Colonic mucosa (tissue), 4 donors: ENCODE data around the gene PADI1. TPM values are rescaled to one million over a fixed set of nuclear protein-coding genes. Genes with fewer than 3 reads are reported as not detected.

Experiments used
- DNase-seq: peaks from one replicate; pipeline ENCODE4 v3.0.0-alpha.2; 2020
- H3K27ac ChIP-seq: fragments of 200-600 bp; one replicate; pipeline ENCODE4 v1.8.0; 2021
- H3K27me3 ChIP-seq: fragments of 200-600 bp; one replicate; pipeline ENCODE4 v1.8.0; 2021
- H3K36me3 ChIP-seq: fragments of 200-600 bp; one replicate; pipeline ENCODE4 v1.8.0; 2021
- H3K4me1 ChIP-seq: fragments of 200-600 bp; one replicate; pipeline ENCODE4 v1.8.0; 2021; ENCODE audit warnings: mild to moderate bottlenecking
- H3K4me3 ChIP-seq: fragments of 200-600 bp; one replicate; pipeline ENCODE4 v1.8.0; 2021
- H3K9ac ChIP-seq, 2 donors: one replicate each; pipeline ENCODE4 v1.7.0; 2013; ENCODE audit warnings: control low read depth in 2 of 2, low read depth in 2 of 2, low read length in 2 of 2
- H3K9me3 ChIP-seq: fragments of 200-600 bp; one replicate; pipeline ENCODE4 v1.8.0; 2021
- CTCF ChIP-seq: fragments of 200-600 bp; IDR thresholded peaks from one replicate; pipeline ENCODE4 v1.8.0; 2022; ENCODE audit warnings: antibody characterized with exemption, mild to moderate bottlenecking
- intact Hi-C: fragments of 100-400 bp; cut with DNase I; formaldehyde crosslinking; loops from one replicate; pipeline ENCODE4 v1.14.1; 2022
- total RNA-seq, 2 donors: library from RNA; stranded (reverse); fragmentation: NEBNext Ultra II Directional in 1 of 2; extraction: Animal tissue kit (Norgen Biotek cat#: 25700) in 1 of 2; gene quantifications; one replicate each; pipeline ENCODE4 v1.2.1, GENCODE V29; 2021
- donor health status: healthy.
- donor health status: DM: no; HTN: no; CAD: no.
- donor health status: DM: no; HTN: no; CAD: no.

Gene PADI1
- total RNA-seq, 2 donors from 2014 or later, result 0.47 to 0.50 TPM

DNA sequence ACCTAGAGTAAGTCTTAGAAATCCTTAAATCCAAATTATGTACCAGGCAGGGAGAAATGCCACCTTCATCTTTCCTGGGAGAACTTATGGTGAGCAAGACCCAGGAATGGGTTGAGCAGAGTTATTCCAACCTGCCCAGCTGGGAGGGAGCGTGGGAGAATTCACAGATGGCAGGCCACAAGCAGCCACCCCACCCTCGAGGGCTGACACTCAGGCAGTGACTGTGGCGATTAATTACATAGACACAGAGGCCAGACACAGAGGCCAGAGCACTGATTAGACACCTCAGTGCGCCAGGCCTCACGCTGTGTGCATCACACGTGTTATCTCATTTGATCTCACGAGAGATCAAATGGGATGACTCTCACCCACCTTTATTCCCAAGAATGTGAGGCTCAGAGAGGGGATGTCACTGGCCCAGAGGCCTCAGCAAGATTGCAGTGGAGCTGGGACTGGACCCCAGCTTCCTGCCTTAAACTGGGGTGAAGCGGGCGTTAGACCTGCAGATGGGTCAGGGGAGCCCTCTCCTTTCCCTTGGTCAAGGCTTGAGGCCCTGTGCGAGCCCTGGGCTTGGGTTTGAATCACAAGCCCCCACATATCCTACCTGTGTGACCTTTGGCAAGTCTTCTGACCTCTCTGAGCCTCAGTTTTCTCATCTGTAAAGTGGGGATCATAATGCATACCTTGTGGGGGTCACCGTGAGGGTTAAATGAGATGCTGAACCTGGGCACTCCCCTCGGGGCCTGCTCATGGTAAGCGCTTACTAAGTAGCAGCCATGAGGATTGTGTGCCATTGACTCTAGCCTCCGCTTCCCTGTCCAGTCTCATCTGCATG is 74.3 kb downstream of the PADI1 start:
- DNase-seq, result no peak
- no peaks in the 10 kb centered on the region for H3K27me3 ChIP-seq

DNA sequence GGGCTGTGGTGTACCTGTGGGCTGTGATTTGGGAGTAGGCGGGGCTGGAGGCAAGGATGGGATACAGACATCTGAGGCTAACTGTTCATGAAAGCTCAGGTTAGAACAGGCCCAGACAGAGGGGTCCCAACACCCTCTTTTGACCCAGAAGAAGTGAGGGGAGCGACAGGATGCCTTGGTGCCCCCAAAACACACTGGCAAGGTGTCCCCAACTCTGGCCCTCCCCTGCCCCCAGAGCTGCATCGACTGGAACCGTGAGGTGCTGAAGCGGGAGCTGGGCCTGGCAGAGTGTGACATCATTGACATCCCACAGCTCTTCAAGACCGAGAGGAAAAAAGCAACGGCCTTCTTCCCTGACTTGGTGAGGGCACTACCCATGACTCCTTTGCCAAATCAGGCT is 75.5 kb downstream of the PADI1 start:
- H3K36me3 ChIP-seq, result no peaks in the 10 kb centered on the region
- H3K4me1 ChIP-seq, result no peaks in the 10 kb centered on the region
- H3K27ac ChIP-seq, result no peak overlapping the region
- TF ChIP-seq CTCF, result no peak
- H3K9me3 ChIP-seq, result no peaks in the 10 kb centered on the region
- no peak for DNase-seq
- no peak overlapping the region for H3K4me3 ChIP-seq
- H3K27me3 ChIP-seq, result no peaks in the 10 kb centered on the region
- H3K9ac ChIP-seq, result no peak overlapping the region
- intact Hi-C loops, result no loop called here

More for the DNA sequence above, 74.3 kb downstream of the PADI1 start:
- Histone ChIP-seq H3K4me3 (no peak overlapping the region), H3K27ac (no peak overlapping the region), H3K4me1 (no peaks in the 10 kb centered on the region), H3K36me3 (no peaks in the 10 kb centered on the region), H3K9me3 (no peaks in the 10 kb centered on the region), H3K9ac (no peak overlapping the region)
- TF ChIP-seq CTCF, result no peak
- intact Hi-C loops, result no loop called here

DNA sequence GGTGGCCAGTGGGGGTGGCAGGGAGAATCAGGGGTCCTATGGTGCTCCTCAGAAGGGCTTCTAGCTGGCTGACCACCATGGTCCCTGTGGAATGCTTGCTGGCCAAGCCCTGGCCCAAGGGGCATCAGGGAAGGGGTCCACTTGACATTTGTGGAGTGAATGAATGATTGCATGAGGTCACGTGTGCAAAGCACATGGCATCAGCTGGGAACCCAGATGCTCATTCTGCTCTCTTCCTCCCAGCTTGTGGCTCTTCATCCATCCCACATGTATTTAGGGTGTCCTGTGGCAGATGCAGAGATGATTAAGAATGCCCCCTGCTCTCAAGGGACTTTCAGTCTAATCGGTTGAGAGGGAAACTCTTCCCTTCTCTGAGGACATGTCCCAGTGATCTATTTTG is 76.0 kb downstream of the PADI1 start:
- Histone ChIP-seq H3K36me3 (no peaks in the 10 kb centered on the region), H3K9me3 (no peaks in the 10 kb centered on the region), H3K27me3 (no peaks in the 10 kb centered on the region), H3K27ac (no peak overlapping the region), H3K9ac (no peak overlapping the region), H3K4me1 (no peaks in the 10 kb centered on the region), H3K4me3 (no peak overlapping the region)
- no peak for TF ChIP-seq CTCF
- intact Hi-C loops, result no loop called here
- no peak for DNase-seq

DNA sequence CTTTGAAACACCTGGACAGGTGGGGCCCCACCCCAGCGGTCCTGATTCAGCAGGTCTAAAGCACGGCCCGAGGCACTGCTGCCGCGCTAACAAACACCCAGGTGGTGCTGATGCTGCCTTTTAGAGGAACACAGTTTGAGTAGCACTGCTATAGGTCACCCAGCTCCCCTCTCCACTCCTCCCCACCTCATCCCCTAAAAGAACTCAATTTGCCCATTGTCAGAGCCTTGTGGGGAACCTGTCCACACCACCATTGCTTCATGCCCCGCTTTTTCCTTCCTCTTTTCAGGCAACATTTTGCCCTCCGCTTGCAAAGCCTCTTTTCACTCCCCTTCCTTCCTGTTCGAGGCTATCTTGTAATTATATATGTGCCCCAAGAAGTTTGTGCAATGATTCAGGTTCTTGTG is 76.8 kb downstream of the PADI1 start:
- H3K4me1 ChIP-seq, result no peaks in the 10 kb centered on the region
- no peak overlapping the region for H3K4me3 ChIP-seq
- no peaks in the 10 kb centered on the region for H3K9me3 ChIP-seq
- intact Hi-C loops, result no loop called here
- no peak for TF ChIP-seq CTCF
- no peak overlapping the region for H3K9ac ChIP-seq
- H3K27ac ChIP-seq, result no peak overlapping the region
- H3K27me3 ChIP-seq, result no peaks in the 10 kb centered on the region
- H3K36me3 ChIP-seq, result no peaks in the 10 kb centered on the region
- DNase-seq, result no peak

DNA sequence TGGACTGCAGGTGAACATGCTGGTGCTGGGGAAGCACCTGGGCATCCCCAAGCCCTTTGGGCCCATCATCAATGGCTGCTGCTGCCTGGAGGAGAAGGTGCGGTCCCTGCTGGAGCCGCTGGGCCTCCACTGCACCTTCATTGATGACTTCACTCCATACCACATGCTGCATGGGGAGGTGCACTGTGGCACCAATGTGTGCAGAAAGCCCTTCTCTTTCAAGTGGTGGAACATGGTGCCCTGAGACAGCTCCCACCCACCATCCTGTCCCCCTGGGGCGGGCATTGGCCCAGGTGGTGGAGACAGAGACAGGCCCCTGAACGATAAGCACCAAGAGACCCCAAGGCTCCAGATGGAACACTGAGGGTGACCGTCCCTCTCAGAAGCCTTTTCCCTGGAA is 77.9 kb downstream of the PADI1 start:
- Histone ChIP-seq H3K4me3 (no peak overlapping the region), H3K27me3 (no peaks in the 10 kb centered on the region), H3K9me3 (no peaks in the 10 kb centered on the region), H3K27ac (no peak overlapping the region), H3K36me3 (no peaks in the 10 kb centered on the region), H3K4me1 (no peaks in the 10 kb centered on the region), H3K9ac (no peak overlapping the region)
- no peak for DNase-seq
- no peak for TF ChIP-seq CTCF
- intact Hi-C loops, result no loop called here
